Endothelial cell of umbilical vein (primary cell): ENCODE results near the gene PCDHGA1. TPM values are rescaled to one million over a fixed set of nuclear protein-coding genes. Genes with fewer than 3 reads are reported as not detected.

Experiments used
- BruUV-seq: library from RNA; stranded (reverse); fragments of 400-500 nt; replicated peaks from 2 replicates; lab custom pipeline; 2021; lab: Mats Ljungman, UMichigan
- CTCF ChIA-PET: fragments of 300-600, 350-600 bp; sonication (Branson Sonifier 250); formaldehyde crosslinking; loops from one replicate; lab custom pipeline; 2021; ENCODE audit warnings: antibody characterized with exemption, inconsistent platforms; lab: Charles Lee
- POLR2A ChIA-PET: fragments of 300-600, 350-600 bp; sonication (Branson Sonifier 250); formaldehyde crosslinking; loops from one replicate; lab custom pipeline; 2021; ENCODE audit warnings: antibody characterized with exemption, inconsistent platforms; lab: Charles Lee
- DNase-seq: peaks from one replicate; pipeline ENCODE4 v3.0.0-alpha.2; 2011; ENCODE audit warnings: low read depth, low spot score
- FAIRE-seq: peaks from 2 replicates; lab custom pipeline; 2011; peaks lifted over from hg19 to GRCh38; lab: Jason Lieb, UNC
- H2AFZ ChIP-seq: 2 replicates; pipeline ENCODE4 v1.6.0; 2012; ENCODE audit warnings: low read depth, low read length, control low read depth, inconsistent platforms
- H3K27ac ChIP-seq: 2 replicates; pipeline ENCODE4 v1.5.1; 2011; ENCODE audit warnings: low read depth, mild to moderate bottlenecking, control low read depth, low read length, moderate library complexity; ENCODE audit not compliant: insufficient read depth
- H3K27me3 ChIP-seq, 2 experiments: 2 replicates each; pipeline versions ENCODE4 v1.6.0 to v1.6.1; 2011; ENCODE audit warnings: low read length in 2 of 2, mixed read lengths in 1 of 2; ENCODE audit not compliant: control insufficient read depth in 2 of 2, insufficient read depth in 2 of 2
- H3K36me3 ChIP-seq, 2 experiments: 2 replicates in 1 of 2; 3 replicates in 1 of 2; pipeline ENCODE4 v1.5.1; 2011; ENCODE audit warnings: low read length in 2 of 2, mild to moderate bottlenecking in 1 of 2, moderate library complexity in 1 of 2; ENCODE audit not compliant: control insufficient read depth in 2 of 2, insufficient read depth in 2 of 2; ENCODE audit errors: extremely low read depth in 1 of 2
- H3K4me1 ChIP-seq: 3 replicates; pipeline ENCODE4 v1.5.1; 2011; ENCODE audit warnings: mild to moderate bottlenecking, low read length; ENCODE audit not compliant: control insufficient read depth, insufficient read depth; ENCODE audit errors: extremely low read depth
- H3K4me2 ChIP-seq: 2 replicates; pipeline ENCODE4 v1.6.1; 2011; ENCODE audit warnings: low read length, control low read depth, mixed read lengths; ENCODE audit not compliant: insufficient read depth
- H3K4me3 ChIP-seq, 3 experiments: fragments of 200-600 bp in 1 of 3; sonication (generic), shearing (Covaris generic) in 1 of 3; replicated peaks in 1 of 3; 2 replicates each; pipeline ENCODE4 v1.5.1; 2011 to 2016; ENCODE audit warnings: control low read depth in 3 of 3, low read length in 3 of 3, mild to moderate bottlenecking in 2 of 3, inconsistent platforms in 1 of 3, low read depth in 1 of 3, moderate library complexity in 1 of 3; ENCODE audit not compliant: insufficient read depth in 1 of 3
- H3K79me2 ChIP-seq: 2 replicates; pipeline ENCODE4 v1.6.0; 2012; ENCODE audit warnings: low read length, inconsistent platforms; ENCODE audit not compliant: control insufficient read depth, insufficient read depth
- H3K9ac ChIP-seq: replicated peaks from 2 replicates; pipeline ENCODE3; 2011; ENCODE audit warnings: low read length, control low read depth; ENCODE audit not compliant: insufficient read depth; ENCODE audit errors: extremely low read depth
- H3K9me1 ChIP-seq: replicated peaks from 3 replicates; pipeline ENCODE4 v1.6.0; 2011; ENCODE audit warnings: mild to moderate bottlenecking, low read length; ENCODE audit not compliant: control insufficient read depth, insufficient read depth; ENCODE audit errors: extremely low read depth
- H3K9me3 ChIP-seq: replicated peaks from 2 replicates; pipeline ENCODE4 v1.5.1; 2012; ENCODE audit warnings: low read length, inconsistent platforms; ENCODE audit not compliant: control insufficient read depth, insufficient read depth
- H4K20me1 ChIP-seq: replicated peaks from 2 replicates; pipeline ENCODE3; 2011; ENCODE audit warnings: mild to moderate bottlenecking, low read length; ENCODE audit not compliant: control insufficient read depth, insufficient read depth; ENCODE audit errors: extremely low read depth
- EZH2 ChIP-seq: IDR thresholded peaks from 2 replicates; pipeline ENCODE4 v1.6.1; 2012; ENCODE audit warnings: borderline replicate concordance, low read depth, mild to moderate bottlenecking, moderate library complexity, low read length, inconsistent platforms; ENCODE audit not compliant: severe bottlenecking
- FOS ChIP-seq: IDR thresholded peaks from 2 replicates; pipeline ENCODE4 v1.6.1; 2011; ENCODE audit warnings: mild to moderate bottlenecking, low read length, moderate library complexity, borderline replicate concordance; ENCODE audit not compliant: insufficient read depth
- GATA2 ChIP-seq: IDR thresholded peaks from 2 replicates; pipeline ENCODE4 v1.7.0; 2011; ENCODE audit warnings: low read depth, mild to moderate bottlenecking, moderate library complexity, mixed read lengths, low read length; ENCODE audit not compliant: insufficient read length, insufficient read depth
- JUN ChIP-seq: IDR thresholded peaks from 2 replicates; pipeline ENCODE4 v1.6.1; 2011; ENCODE audit warnings: borderline replicate concordance, low read depth; ENCODE audit not compliant: insufficient read length, insufficient read depth
- MYC ChIP-seq: IDR thresholded peaks from one replicate; pipeline ENCODE4 v1.6.1; 2011; ENCODE audit warnings: mild to moderate bottlenecking, low read depth, low read length
- POLR2A ChIP-seq: IDR thresholded peaks from 2 replicates; pipeline ENCODE4 v1.6.1; 2012; ENCODE audit warnings: low read depth, mild to moderate bottlenecking, control low read depth, low read length
- POLR2AphosphoS5 ChIP-seq: IDR thresholded peaks from 2 replicates; pipeline ENCODE4 v1.6.1; 2012; ENCODE audit warnings: low read depth, mild to moderate bottlenecking, control low read depth, low read length, moderate library complexity; ENCODE audit not compliant: insufficient read depth
- dilution Hi-C: fragments of 300-500 bp; cut with MboI; formaldehyde crosslinking; loops from one replicate; pipeline ENCODE4 v1.15.0; 2019; ENCODE audit warnings: low sequenced_read_pairs; ENCODE audit not compliant: extremely low pct_ligation_motif_present
- intact Hi-C: fragments of 100-400 bp; cut with micrococcal nuclease; formaldehyde crosslinking; loops from one replicate; pipeline ENCODE4 v1.10.0; 2022
- polyA plus RNA-seq, 4 experiments: library from polyadenylated mRNA; depleted of rRNA in 3 of 4; stranded (reverse) in 3 of 4; unstranded in 1 of 4; fragments of >200 nt; gene quantifications; 2 replicates each; pipeline versions ENCODE4 v1.2.1 to v1.2.3, GENCODE V29; 2011 to 2012; ENCODE audit warnings: missing spikeins in 1 of 4
- total RNA-seq: library from RNA; stranded (reverse); gene quantifications from 2 replicates; pipeline ENCODE4 v1.2.3, GENCODE V29; 2021
- TF ChIP-seq, protein P1 (sequence below): IDR thresholded peaks from 2 replicates; pipeline ENCODE4 v1.6.1; 2011; ENCODE audit not compliant: insufficient read depth, insufficient read length

The PCDHGA1 gene
- total and polyA plus RNA-seq, 2 donors (not counting 3 experiments of a cell fraction or from before 2014, with no cell fraction given), result 0.22 to 0.44 TPM

DNA sequence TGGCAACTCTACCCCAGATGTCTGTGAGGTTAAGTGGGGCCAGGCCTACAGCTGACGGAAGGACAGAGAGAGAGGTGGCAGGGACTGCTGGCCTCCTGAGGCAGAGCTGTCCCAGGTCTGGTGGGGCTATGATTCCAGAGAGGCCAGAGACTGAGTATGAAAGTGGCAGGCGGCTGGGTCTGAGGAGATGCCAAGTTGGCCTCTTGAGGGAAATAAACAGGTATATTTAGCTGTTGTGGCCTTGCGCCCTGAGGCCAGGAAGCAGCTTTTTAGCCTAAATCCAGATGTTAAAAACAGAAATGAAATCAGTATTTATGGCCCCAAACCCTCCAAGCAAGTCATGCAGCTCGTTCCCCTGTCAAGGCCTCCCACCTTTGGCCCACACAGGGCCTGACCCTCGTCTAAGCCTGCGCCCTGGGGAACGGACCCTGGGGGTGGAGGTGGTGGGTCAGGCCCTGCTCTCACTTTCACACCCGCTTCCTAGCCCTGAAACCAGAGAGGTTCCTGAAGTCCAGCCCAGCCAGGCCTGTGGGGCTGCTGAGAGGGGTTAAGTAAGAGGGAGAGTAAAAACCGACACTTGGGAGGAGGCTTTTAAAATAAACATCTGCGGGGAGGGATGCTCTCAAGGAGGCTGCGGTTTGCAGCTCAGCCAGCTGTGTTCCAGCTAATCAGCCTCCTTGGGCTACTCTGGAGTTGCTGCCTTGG lies 177.2 kb downstream of the PCDHGA1 start:
- dilution Hi-C loops, result no loop called here
- no peaks in the 10 kb centered on the region for H3K9me1 ChIP-seq
- no peak overlapping the region for H3K27ac ChIP-seq
- no peaks in the 10 kb centered on the region for H3K27me3 ChIP-seq
- DNase-seq, result no peak
- H3K9ac ChIP-seq, result no peak overlapping the region
- H4K20me1 ChIP-seq, result no peaks in the 10 kb centered on the region
- H3K4me1 ChIP-seq, result peaks cover 15% of the 10 kb centered on the region
- H3K4me2 ChIP-seq, result no peak overlapping the region
- H3K79me2 ChIP-seq, result no peaks in the 10 kb centered on the region
- peaks cover 0 to 11% of the 10 kb centered on the region in 2 experiments for H3K36me3 ChIP-seq
- ChIA-PET POLR2A (interaction anchor here (0.6 kb wide), 1 partner anchor 53 kb away, joined by 3 read pairs; no protein-coding TSS in a partner anchor), CTCF (interaction anchor here (1.1 to 9.8 kb wide), 8 partner anchors 14 to 110 kb away, joined by 4 to 158 read pairs (median 12); partner anchors contain the start of genes PCDHGA11, PCDHGA12, PCDHGB5 and PCDHGC3)
- FAIRE-seq, result no peak
- TF ChIP-seq JUN, result no peak
- TF ChIP-seq GATA2, result no peak
- TF ChIP-seq, protein P1, sequence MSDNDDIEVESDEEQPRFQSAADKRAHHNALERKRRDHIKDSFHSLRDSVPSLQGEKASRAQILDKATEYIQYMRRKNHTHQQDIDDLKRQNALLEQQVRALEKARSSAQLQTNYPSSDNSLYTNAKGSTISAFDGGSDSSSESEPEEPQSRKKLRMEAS, result no peak
- no peak for TF ChIP-seq POLR2A
- TF ChIP-seq POLR2AphosphoS5, result no peak
- no peak overlapping the region for H3K4me3 ChIP-seq
- H3K9me3 ChIP-seq, result no peaks in the 10 kb centered on the region
- intact Hi-C loops, result loop anchor here (2.0 kb wide), 1 partner anchor 23 kb away; the partner anchor contains the start of gene PCDHGC4
- BruUV-seq, result no TSS peak
- H2AFZ ChIP-seq, result no peak overlapping the region

DNA sequence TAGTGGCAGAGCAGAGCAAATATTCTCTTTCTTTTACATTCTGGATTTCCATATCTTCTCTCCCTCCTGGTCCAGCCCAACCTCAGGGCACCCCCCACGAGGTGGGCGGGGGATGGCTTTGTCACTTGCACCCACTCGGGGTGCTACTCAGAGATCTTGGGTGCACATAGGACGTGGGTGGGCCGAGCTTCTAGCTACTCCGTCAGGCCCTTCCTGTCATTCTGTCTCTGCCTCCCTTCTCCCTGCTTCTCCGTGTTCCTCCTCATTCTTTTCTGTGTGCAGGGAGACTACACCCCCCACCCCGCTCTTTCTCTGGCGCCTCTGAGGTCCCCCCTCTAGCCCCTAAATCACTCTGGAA lies 178.1 kb downstream of the PCDHGA1 start:
- TF ChIP-seq EZH2 (no peak), POLR2A (no peak), GATA2 (no peak), MYC (no peak), FOS (no peak)
- TF ChIP-seq, protein P1, result no peak
- no peak for DNase-seq
- H3K27me3 ChIP-seq, result no peaks in the 10 kb centered on the region
- POLR2A ChIA-PET, result interaction anchor here (0.8 kb wide), 1 partner anchor 78 kb away, joined by 5 read pairs; the partner anchor contains the start of gene PCDHGA12
- CTCF ChIA-PET, result interaction anchor here (1.2 to 9.8 kb wide), 9 partner anchors 14 to 111 kb away, joined by 4 to 158 read pairs (median 12); partner anchors contain the start of genes PCDHGA11, PCDHGA12, PCDHGB5 and PCDHGB7
- H3K79me2 ChIP-seq, result no peaks in the 10 kb centered on the region
- H3K9me3 ChIP-seq, result no peaks in the 10 kb centered on the region
- no peaks in the 10 kb centered on the region for H3K9me1 ChIP-seq
- FAIRE-seq, result peak; percentile 24
- dilution Hi-C loops (no loop called here), intact Hi-C loops (loop anchor here (2.0 kb wide), 1 partner anchor 24 kb away; the partner anchor contains the start of gene PCDHGC4)
- H3K27ac ChIP-seq, result no peak overlapping the region
- H3K4me1 ChIP-seq, result peaks cover 18% of the 10 kb centered on the region
- H3K9ac ChIP-seq, result no peak overlapping the region
- peak overlapping the region in 1 of 3 experiments; percentile 18 for H3K4me3 ChIP-seq
- peaks cover 0 to 11% of the 10 kb centered on the region in 2 experiments for H3K36me3 ChIP-seq
- H4K20me1 ChIP-seq, result no peaks in the 10 kb centered on the region
- peak overlapping the region; percentile 8 for H2AFZ ChIP-seq
- no peak overlapping the region for H3K4me2 ChIP-seq
- BruUV-seq, result no TSS peak
